Activated CD4-positive, alpha-beta memory T cell treated with anti-CD3 and anti-CD28 coated beads for 36 hours (primary cell): Measurements from ENCODE around the gene PLEKHA8. TPM values are rescaled to one million over a fixed set of nuclear protein-coding genes. Genes with fewer than 3 reads are reported as not detected.

Experiments used
- CTCF ChIA-PET: fragments of 350-600 bp; sonication (Branson Sonifier 250); formaldehyde crosslinking; loops from one replicate; lab custom pipeline; 2021; ENCODE audit warnings: antibody characterized with exemption, inconsistent platforms; lab: Charles Lee
- POLR2A ChIA-PET: fragments of 350-600 bp; sonication (Branson Sonifier 250); formaldehyde crosslinking; loops from one replicate; lab custom pipeline; 2021; ENCODE audit warnings: antibody characterized with exemption; lab: Charles Lee
- DNase-seq: peaks from one replicate; pipeline ENCODE4 v3.0.0-alpha.2; 2020
- H3K27ac Mint-ChIP-seq: one replicate; pipeline ENCODE4 v1.8.0; 2021; ENCODE audit warnings: mixed read lengths
- H3K27me3 Mint-ChIP-seq: one replicate; pipeline ENCODE4 v1.8.0; 2021; ENCODE audit warnings: mixed read lengths
- H3K36me3 Mint-ChIP-seq: one replicate; pipeline ENCODE4 v1.8.0; 2021; ENCODE audit warnings: mixed read lengths
- H3K4me1 Mint-ChIP-seq: one replicate; pipeline ENCODE4 v1.8.0; 2021; ENCODE audit warnings: low read depth, mixed read lengths
- H3K4me3 Mint-ChIP-seq: one replicate; pipeline ENCODE4 v1.8.0; 2021; ENCODE audit warnings: mild to moderate bottlenecking, mixed read lengths
- H3K9me3 Mint-ChIP-seq: one replicate; pipeline ENCODE4 v1.8.0; 2021; ENCODE audit warnings: mixed read lengths
- intact Hi-C: fragments of 100-400 bp; cut with micrococcal nuclease; formaldehyde crosslinking; loops from one replicate; pipeline ENCODE4 v1.15.1; 2023
- total RNA-seq, 2 experiments: library from RNA; stranded (reverse); gene quantifications; one replicate each; pipeline ENCODE4 v1.2.3, GENCODE V29; 2021

PLEKHA8 gene
- total RNA-seq, 2 experiments from 2014 or later, result 9.4 to 10.1 TPM

GRCh38 chr7:30069096-30069867 is 41.1 kb downstream of the PLEKHA8 start:
- H3K36me3 Mint-ChIP-seq, result peaks cover 4% of the 10 kb centered on the region
- ChIA-PET CTCF (no interaction called here), POLR2A (no interaction called here)
- no peaks in the 10 kb centered on the region for H3K27me3 Mint-ChIP-seq
- H3K9me3 Mint-ChIP-seq, result no peaks in the 10 kb centered on the region
- intact Hi-C loops, result loop anchor here (10.0 kb wide), 1 partner anchor 1144 kb away; no protein-coding TSS in a partner anchor
- DNase-seq, result no peak
- H3K4me3 Mint-ChIP-seq, result no peak overlapping the region
- H3K4me1 Mint-ChIP-seq, result no peaks in the 10 kb centered on the region
- no peak overlapping the region for H3K27ac Mint-ChIP-seq

GRCh38 chr7:30070052-30070451 is 41.8 kb downstream of the PLEKHA8 start:
- ChIA-PET CTCF (no interaction called here), POLR2A (no interaction called here)
- H3K4me3 Mint-ChIP-seq, result no peak overlapping the region
- H3K9me3 Mint-ChIP-seq, result no peaks in the 10 kb centered on the region
- H3K27ac Mint-ChIP-seq, result no peak overlapping the region
- intact Hi-C loops, result no loop called here
- no peak for DNase-seq
- peaks cover 4% of the 10 kb centered on the region for H3K36me3 Mint-ChIP-seq
- no peaks in the 10 kb centered on the region for H3K4me1 Mint-ChIP-seq
- H3K27me3 Mint-ChIP-seq, result no peaks in the 10 kb centered on the region

- no peak for DNase-seq
- H3K9me3 Mint-ChIP-seq, result no peaks in the 10 kb centered on the region
- H3K4me1 Mint-ChIP-seq, result no peaks in the 10 kb centered on the region
- CTCF ChIA-PET, result interaction anchor here (0.6 to 1.0 kb wide), 3 partner anchors 8 to 228 kb away, joined by 3 to 4 read pairs (median 4); no protein-coding TSS in a partner anchor
- peaks cover 4% of the 10 kb centered on the region for H3K36me3 Mint-ChIP-seq
- H3K4me3 Mint-ChIP-seq, result no peak overlapping the region
- H3K27me3 Mint-ChIP-seq, result no peaks in the 10 kb centered on the region
- intact Hi-C loops, result no loop called here
- POLR2A ChIA-PET, result no interaction called here
- no peak overlapping the region for H3K27ac Mint-ChIP-seq
These were observed 44.5 kb downstream of the PLEKHA8 start for GRCh38 chr7:30072735-30073134.

GRCh38 chr7:30074422-30075030 is 46.3 kb downstream of the PLEKHA8 start:
- H3K27ac Mint-ChIP-seq, result no peak overlapping the region
- H3K36me3 Mint-ChIP-seq, result peaks cover 5% of the 10 kb centered on the region
- H3K4me1 Mint-ChIP-seq, result no peaks in the 10 kb centered on the region
- no peak for DNase-seq
- intact Hi-C loops, result no loop called here
- ChIA-PET POLR2A (no interaction called here), CTCF (interaction anchor here (0.6 to 2.0 kb wide), 5 partner anchors 13 to 195 kb away, joined by 3 to 5 read pairs (median 3); no protein-coding TSS in a partner anchor)
- H3K27me3 Mint-ChIP-seq, result no peaks in the 10 kb centered on the region
- H3K9me3 Mint-ChIP-seq, result no peaks in the 10 kb centered on the region
- no peak overlapping the region for H3K4me3 Mint-ChIP-seq

- no peak overlapping the region for H3K27ac Mint-ChIP-seq
- CTCF ChIA-PET, result interaction anchor here (1.1 kb wide), 1 partner anchor 131 kb away, joined by 3 read pairs; no protein-coding TSS in a partner anchor
- POLR2A ChIA-PET, result no interaction called here
- no peaks in the 10 kb centered on the region for H3K27me3 Mint-ChIP-seq
- H3K36me3 Mint-ChIP-seq, result peaks cover 8% of the 10 kb centered on the region
- no peak for DNase-seq
- intact Hi-C loops, result no loop called here
- H3K9me3 Mint-ChIP-seq, result no peaks in the 10 kb centered on the region
- H3K4me1 Mint-ChIP-seq, result no peaks in the 10 kb centered on the region
- no peak overlapping the region for H3K4me3 Mint-ChIP-seq
These were observed 48.2 kb downstream of the PLEKHA8 start for GRCh38 chr7:30076411-30076810.

GRCh38 chr7:30078280-30078679 is 50.1 kb downstream of the PLEKHA8 start:
- ChIA-PET POLR2A (no interaction called here), CTCF (interaction anchor here (0.6 kb wide), 1 partner anchor 57 kb away, joined by 3 read pairs; the partner anchor contains the start of gene MTURN)
- no peaks in the 10 kb centered on the region for H3K9me3 Mint-ChIP-seq
- no peak overlapping the region for H3K27ac Mint-ChIP-seq
- H3K27me3 Mint-ChIP-seq, result no peaks in the 10 kb centered on the region
- no peak for DNase-seq
- H3K36me3 Mint-ChIP-seq, result peaks cover 7% of the 10 kb centered on the region
- no peaks in the 10 kb centered on the region for H3K4me1 Mint-ChIP-seq
- intact Hi-C loops, result no loop called here
- no peak overlapping the region for H3K4me3 Mint-ChIP-seq

- CTCF ChIA-PET, result no interaction called here
- Mint-ChIP-seq H3K9me3 (no peaks in the 10 kb centered on the region), H3K36me3 (peaks cover 7% of the 10 kb centered on the region), H3K27me3 (no peaks in the 10 kb centered on the region), H3K27ac (no peak overlapping the region), H3K4me3 (no peak overlapping the region), H3K4me1 (no peaks in the 10 kb centered on the region)
- intact Hi-C loops, result no loop called here
- POLR2A ChIA-PET, result no interaction called here
- DNase-seq, result no peak
These were observed 51.7 kb downstream of the PLEKHA8 start for GRCh38 chr7:30079880-30080279.

GRCh38 chr7:30080818-30081217 is 52.6 kb downstream of the PLEKHA8 start:
- H3K27ac Mint-ChIP-seq, result no peak overlapping the region
- intact Hi-C loops, result no loop called here
- H3K9me3 Mint-ChIP-seq, result no peaks in the 10 kb centered on the region
- ChIA-PET CTCF (no interaction called here), POLR2A (no interaction called here)
- no peaks in the 10 kb centered on the region for H3K4me1 Mint-ChIP-seq
- H3K27me3 Mint-ChIP-seq, result no peaks in the 10 kb centered on the region
- no peak for DNase-seq
- H3K4me3 Mint-ChIP-seq, result no peak overlapping the region
- peaks cover 7% of the 10 kb centered on the region for H3K36me3 Mint-ChIP-seq

GRCh38 chr7:30082686-30083085 is 54.5 kb downstream of the PLEKHA8 start:
- no peaks in the 10 kb centered on the region for H3K27me3 Mint-ChIP-seq
- CTCF ChIA-PET, result interaction anchor here (1.1 kb wide), 1 partner anchor 10 kb away, joined by 3 read pairs; no protein-coding TSS in a partner anchor
- no peak for DNase-seq
- intact Hi-C loops, result no loop called here
- H3K36me3 Mint-ChIP-seq, result peaks cover 7% of the 10 kb centered on the region
- POLR2A ChIA-PET, result no interaction called here
- H3K9me3 Mint-ChIP-seq, result no peaks in the 10 kb centered on the region
- H3K4me3 Mint-ChIP-seq, result no peak overlapping the region
- H3K4me1 Mint-ChIP-seq, result no peaks in the 10 kb centered on the region
- H3K27ac Mint-ChIP-seq, result no peak overlapping the region

GRCh38 chr7:30083334-30083733 is 55.1 kb downstream of the PLEKHA8 start:
- intact Hi-C loops, result no loop called here
- H3K4me3 Mint-ChIP-seq, result no peak overlapping the region
- H3K27ac Mint-ChIP-seq, result no peak overlapping the region
- H3K27me3 Mint-ChIP-seq, result no peaks in the 10 kb centered on the region
- H3K36me3 Mint-ChIP-seq, result peaks cover 7% of the 10 kb centered on the region
- H3K9me3 Mint-ChIP-seq, result no peaks in the 10 kb centered on the region
- CTCF ChIA-PET, result interaction anchor here (1.1 kb wide), 1 partner anchor 9 kb away, joined by 3 read pairs; no protein-coding TSS in a partner anchor
- DNase-seq, result no peak
- no peaks in the 10 kb centered on the region for H3K4me1 Mint-ChIP-seq
- POLR2A ChIA-PET, result no interaction called here

- H3K4me3 Mint-ChIP-seq, result no peak overlapping the region
- intact Hi-C loops, result no loop called here
- POLR2A ChIA-PET, result no interaction called here
- H3K36me3 Mint-ChIP-seq, result peaks cover 7% of the 10 kb centered on the region
- H3K4me1 Mint-ChIP-seq, result no peaks in the 10 kb centered on the region
- H3K27ac Mint-ChIP-seq, result no peak overlapping the region
- CTCF ChIA-PET, result no interaction called here
- no peaks in the 10 kb centered on the region for H3K27me3 Mint-ChIP-seq
- no peak for DNase-seq
- no peaks in the 10 kb centered on the region for H3K9me3 Mint-ChIP-seq
These were observed 56.0 kb downstream of the PLEKHA8 start for GRCh38 chr7:30084212-30084611.

GRCh38 chr7:30086529-30086928 is 58.3 kb downstream of the PLEKHA8 start:
- ChIA-PET POLR2A (no interaction called here), CTCF (no interaction called here)
- H3K4me3 Mint-ChIP-seq, result no peak overlapping the region
- intact Hi-C loops, result no loop called here
- no peaks in the 10 kb centered on the region for H3K4me1 Mint-ChIP-seq
- H3K27me3 Mint-ChIP-seq, result no peaks in the 10 kb centered on the region
- no peak for DNase-seq
- no peak overlapping the region for H3K27ac Mint-ChIP-seq
- H3K9me3 Mint-ChIP-seq, result no peaks in the 10 kb centered on the region
- no peaks in the 10 kb centered on the region for H3K36me3 Mint-ChIP-seq
